Measurements from ENCODE around the gene DNAH12.
"Not testable (repeated sequence)": the region's sequence is repeated elsewhere in the genome, so short reads cannot be mapped to it uniquely, and the experiment has no call there.

The DNAH12 gene

GRCh38 chr3:57449276-57449847 is 94.8 kb downstream of the DNAH12 start:
- not testable (repeated sequence) for H3K9ac ChIP-seq (ENCODE audit: low read length); H3K27me3 ChIP-seq (ENCODE audit: control insufficient read depth, insufficient read depth, low read length); H3K36me3 ChIP-seq (ENCODE audit: control insufficient read depth, insufficient read depth, low read length); H3K27ac ChIP-seq (ENCODE audit: low read depth, low read length); H3K4me3 ChIP-seq (ENCODE audit: low read depth, low read length); H3K9me3 ChIP-seq (ENCODE audit: control insufficient read depth, insufficient read depth, low read depth, low read length)
- H3K4me1 ChIP-seq (ENCODE audit: control insufficient read depth, insufficient read depth, low read length): peaks cover 11% of the 10 kb centered on the region; the same call in 1 of the 2 replicates

- peaks cover 11% of the 10 kb centered on the region; the same call in 1 of the 2 replicates for H3K4me1 ChIP-seq (ENCODE audit: control insufficient read depth, insufficient read depth, low read length)
- H3K27ac ChIP-seq (ENCODE audit: low read depth, low read length); H3K4me3 ChIP-seq (ENCODE audit: low read depth, low read length): not testable (repeated sequence)
Observed at GRCh38 chr3:57448489-57448888, 95.7 kb downstream of the DNAH12 start.

GRCh38 chr3:57446318-57446841 is 97.8 kb downstream of the DNAH12 start:
- Histone ChIP-seq H3K4me3 (ENCODE audit: low read depth, low read length) (no peak overlapping the region), H3K27me3 (ENCODE audit: control insufficient read depth, insufficient read depth, low read length) (no peaks in the 10 kb centered on the region), H3K27ac (ENCODE audit: low read depth, low read length) (no peak overlapping the region), H3K36me3 (ENCODE audit: control insufficient read depth, insufficient read depth, low read length) (no peaks in the 10 kb centered on the region), H3K9me3 (ENCODE audit: control insufficient read depth, insufficient read depth, low read depth, low read length) (no peaks in the 10 kb centered on the region), H3K9ac (ENCODE audit: low read length) (no peak overlapping the region), H3K4me1 (ENCODE audit: control insufficient read depth, insufficient read depth, low read length) (peaks cover 9% of the 10 kb centered on the region; the same call in 1 of the 2 replicates)

More at GRCh38 chr3:57448489-57448888, 95.7 kb downstream of the DNAH12 start:
- not testable (repeated sequence) for H3K9me3 ChIP-seq (ENCODE audit: control insufficient read depth, insufficient read depth, low read depth, low read length); H3K27me3 ChIP-seq (ENCODE audit: control insufficient read depth, insufficient read depth, low read length); H3K9ac ChIP-seq (ENCODE audit: low read length); H3K36me3 ChIP-seq (ENCODE audit: control insufficient read depth, insufficient read depth, low read length)

- H3K27ac ChIP-seq (ENCODE audit: low read depth, low read length): no peak overlapping the region
- no peak overlapping the region for H3K9ac ChIP-seq (ENCODE audit: low read length)
- no peaks in the 10 kb centered on the region for H3K9me3 ChIP-seq (ENCODE audit: control insufficient read depth, insufficient read depth, low read depth, low read length)
- no peak overlapping the region for H3K4me3 ChIP-seq (ENCODE audit: low read depth, low read length)
- H3K27me3 ChIP-seq (ENCODE audit: control insufficient read depth, insufficient read depth, low read length): no peaks in the 10 kb centered on the region
- no peaks in the 10 kb centered on the region for H3K4me1 ChIP-seq (ENCODE audit: control insufficient read depth, insufficient read depth, low read length)
- H3K36me3 ChIP-seq (ENCODE audit: control insufficient read depth, insufficient read depth, low read length): no peaks in the 10 kb centered on the region
Observed at GRCh38 chr3:57444469-57444868, 99.7 kb downstream of the DNAH12 start.

DNA sequence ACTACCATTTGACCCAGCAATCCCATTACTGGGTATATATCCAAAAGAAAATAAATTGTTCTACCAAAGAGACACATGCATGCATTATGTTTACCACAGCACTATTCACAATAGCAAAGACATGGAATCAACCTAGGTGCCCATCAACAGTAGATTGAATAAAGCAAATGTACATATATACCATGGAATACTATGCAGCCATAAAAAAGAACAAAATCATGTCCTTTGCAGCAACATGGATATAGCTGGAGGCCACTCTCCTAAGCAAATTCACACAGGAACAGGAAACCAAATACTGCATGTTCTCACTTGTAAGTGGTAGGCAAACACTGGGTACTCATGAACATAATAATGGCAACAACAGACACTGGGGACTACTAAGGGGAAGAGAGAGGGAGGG is 104.0 kb downstream of the DNAH12 start:
- H3K9me3 ChIP-seq (ENCODE audit: control insufficient read depth, insufficient read depth, low read depth, low read length); H3K27me3 ChIP-seq (ENCODE audit: control insufficient read depth, insufficient read depth, low read length); H3K27ac ChIP-seq (ENCODE audit: low read depth, low read length); H3K9ac ChIP-seq (ENCODE audit: low read length); H3K4me3 ChIP-seq (ENCODE audit: low read depth, low read length); H3K36me3 ChIP-seq (ENCODE audit: control insufficient read depth, insufficient read depth, low read length); H3K4me1 ChIP-seq (ENCODE audit: control insufficient read depth, insufficient read depth, low read length): not testable (repeated sequence)

- H3K4me3 ChIP-seq (ENCODE audit: low read depth, low read length); H3K27ac ChIP-seq (ENCODE audit: low read depth, low read length); H3K27me3 ChIP-seq (ENCODE audit: control insufficient read depth, insufficient read depth, low read length); H3K9me3 ChIP-seq (ENCODE audit: control insufficient read depth, insufficient read depth, low read depth, low read length); H3K9ac ChIP-seq (ENCODE audit: low read length); H3K4me1 ChIP-seq (ENCODE audit: control insufficient read depth, insufficient read depth, low read length); H3K36me3 ChIP-seq (ENCODE audit: control insufficient read depth, insufficient read depth, low read length): not testable (repeated sequence)
Observed at GRCh38 chr3:57438460-57438859, 105.7 kb downstream of the DNAH12 start.

GRCh38 chr3:57436195-57436761 is 107.9 kb downstream of the DNAH12 start:
- Histone ChIP-seq H3K9ac (ENCODE audit: low read length) (no peak overlapping the region), H3K27ac (ENCODE audit: low read depth, low read length) (no peak overlapping the region), H3K4me3 (ENCODE audit: low read depth, low read length) (no peak overlapping the region), H3K27me3 (ENCODE audit: control insufficient read depth, insufficient read depth, low read length) (no peaks in the 10 kb centered on the region), H3K9me3 (ENCODE audit: control insufficient read depth, insufficient read depth, low read depth, low read length) (no peaks in the 10 kb centered on the region), H3K4me1 (ENCODE audit: control insufficient read depth, insufficient read depth, low read length) (no peaks in the 10 kb centered on the region), H3K36me3 (ENCODE audit: control insufficient read depth, insufficient read depth, low read length) (no peaks in the 10 kb centered on the region)

DNA sequence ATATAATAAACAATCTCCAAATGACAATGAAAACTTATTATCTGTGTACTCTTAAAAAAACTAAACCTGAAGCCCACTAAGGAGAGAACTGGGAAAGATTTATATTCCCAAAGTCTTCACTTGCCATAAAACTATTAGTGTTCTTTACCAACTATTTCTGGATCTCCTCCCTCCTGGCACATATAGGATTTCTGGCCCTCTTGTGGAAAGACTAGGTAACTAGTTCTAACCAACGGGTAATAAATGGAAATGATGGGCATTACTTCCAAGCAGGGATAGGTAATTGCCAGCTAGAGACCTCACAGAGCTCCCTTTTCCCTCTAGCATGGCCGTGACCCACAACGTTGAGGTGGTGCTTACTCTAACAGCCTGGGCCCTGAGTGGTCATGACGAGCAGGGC is 110.1 kb downstream of the DNAH12 start:
- no peaks in the 10 kb centered on the region for H3K4me1 ChIP-seq (ENCODE audit: control insufficient read depth, insufficient read depth, low read length)
- no peak overlapping the region for H3K4me3 ChIP-seq (ENCODE audit: low read depth, low read length)
- H3K36me3 ChIP-seq (ENCODE audit: control insufficient read depth, insufficient read depth, low read length): no peaks in the 10 kb centered on the region
- no peaks in the 10 kb centered on the region for H3K27me3 ChIP-seq (ENCODE audit: control insufficient read depth, insufficient read depth, low read length)
- H3K9ac ChIP-seq (ENCODE audit: low read length): no peak overlapping the region
- H3K27ac ChIP-seq (ENCODE audit: low read depth, low read length): no peak overlapping the region
- H3K9me3 ChIP-seq (ENCODE audit: control insufficient read depth, insufficient read depth, low read depth, low read length): no peaks in the 10 kb centered on the region

GRCh38 chr3:57423335-57423734 is 120.8 kb downstream of the DNAH12 start:
- no peaks in the 10 kb centered on the region for H3K9me3 ChIP-seq (ENCODE audit: control insufficient read depth, insufficient read depth, low read depth, low read length)
- H3K27ac ChIP-seq (ENCODE audit: low read depth, low read length): no peak overlapping the region
- no peak overlapping the region for H3K9ac ChIP-seq (ENCODE audit: low read length)
- no peak overlapping the region for H3K4me3 ChIP-seq (ENCODE audit: low read depth, low read length)
- peaks cover 6% of the 10 kb centered on the region; the same call in 1 of the 2 replicates for H3K4me1 ChIP-seq (ENCODE audit: control insufficient read depth, insufficient read depth, low read length)
- H3K27me3 ChIP-seq (ENCODE audit: control insufficient read depth, insufficient read depth, low read length): no peaks in the 10 kb centered on the region
- H3K36me3 ChIP-seq (ENCODE audit: control insufficient read depth, insufficient read depth, low read length): no peaks in the 10 kb centered on the region

- H3K9ac ChIP-seq (ENCODE audit: low read length): no peak overlapping the region
- no peaks in the 10 kb centered on the region for H3K36me3 ChIP-seq (ENCODE audit: control insufficient read depth, insufficient read depth, low read length)
- no peaks in the 10 kb centered on the region for H3K9me3 ChIP-seq (ENCODE audit: control insufficient read depth, insufficient read depth, low read depth, low read length)
- H3K27ac ChIP-seq (ENCODE audit: low read depth, low read length): no peak overlapping the region
- no peak overlapping the region for H3K4me3 ChIP-seq (ENCODE audit: low read depth, low read length)
- H3K27me3 ChIP-seq (ENCODE audit: control insufficient read depth, insufficient read depth, low read length): no peaks in the 10 kb centered on the region
- H3K4me1 ChIP-seq (ENCODE audit: control insufficient read depth, insufficient read depth, low read length): peaks cover 6% of the 10 kb centered on the region; the same call in 1 of the 2 replicates
Observed at GRCh38 chr3:57421336-57421735, 122.8 kb downstream of the DNAH12 start.

- Histone ChIP-seq H3K9me3 (ENCODE audit: control insufficient read depth, insufficient read depth, low read depth, low read length) (no peaks in the 10 kb centered on the region), H3K36me3 (ENCODE audit: control insufficient read depth, insufficient read depth, low read length) (no peaks in the 10 kb centered on the region), H3K27me3 (ENCODE audit: control insufficient read depth, insufficient read depth, low read length) (no peaks in the 10 kb centered on the region), H3K27ac (ENCODE audit: low read depth, low read length) (no peak overlapping the region), H3K4me1 (ENCODE audit: control insufficient read depth, insufficient read depth, low read length) (peaks cover 6% of the 10 kb centered on the region; the same call in 1 of the 2 replicates), H3K9ac (ENCODE audit: low read length) (no peak overlapping the region), H3K4me3 (ENCODE audit: low read depth, low read length) (no peak overlapping the region)
Observed at GRCh38 chr3:57420001-57420400, 124.1 kb downstream of the DNAH12 start.

Data from HUES6 (cell line).